NCI-H748 treated with DMSO at 0.1 percent for 48 hours (cell line): Measurements from ENCODE around the gene PDAP1.
A peak's percentile ranks its signal among the peaks of the same experiment; 100 is the strongest.
"Not testable (repeated sequence)": the region's sequence is repeated elsewhere in the genome, so short reads cannot be mapped to it uniquely, and the experiment has no call there.

Experiments
- DNase-seq: peaks from one replicate; lab custom pipeline; 2025; lab: John Stamatoyannopoulos, UW

The PDAP1 gene

GRCh38 chr7:99375070-99375807 lies 33.2 kb downstream of the PDAP1 start:
- DNase-seq = peak; percentile 13

- DNase-seq = peak; percentile 13
These were observed 34.0 kb downstream of the PDAP1 start, which contains the start of gene ARPC1B for GRCh38 chr7:99374111-99375064. ARPC1B (plus strand) TSS chr7:99374730; CDS start chr7:99385715, 10,985 bp downstream.

GRCh38 chr7:99373091-99374066 lies 35.0 kb downstream of the PDAP1 start:
- DNase-seq = no peak

- no peak for DNase-seq
These were observed 35.9 kb downstream of the PDAP1 start for GRCh38 chr7:99372275-99373090.

- no peak for DNase-seq
These were observed 36.9 kb downstream of the PDAP1 start for GRCh38 chr7:99371376-99371920.

GRCh38 chr7:99369767-99370391 lies 38.5 kb downstream of the PDAP1 start:
- no peak for DNase-seq

- DNase-seq = no peak
These were observed 39.5 kb downstream of the PDAP1 start for GRCh38 chr7:99368750-99369389.

- no peak for DNase-seq
These were observed 41.8 kb downstream of the PDAP1 start for GRCh38 chr7:99366646-99367045.

GRCh38 chr7:99365318-99366141 lies 42.9 kb downstream of the PDAP1 start:
- DNase-seq = no peak

- DNase-seq = no peak
These were observed 45.1 kb downstream of the PDAP1 start for GRCh38 chr7:99363286-99363685.

- no peak for DNase-seq
These were observed 45.6 kb downstream of the PDAP1 start for GRCh38 chr7:99362801-99363200.

GRCh38 chr7:99359465-99360154 lies 48.8 kb downstream of the PDAP1 start:
- DNase-seq = no peak

GRCh38 chr7:99358521-99358920 lies 49.9 kb downstream of the PDAP1 start:
- not testable (repeated sequence) for DNase-seq

GRCh38 chr7:99357701-99358490 lies 50.5 kb downstream of the PDAP1 start:
- no peak for DNase-seq

GRCh38 chr7:99355098-99355497 lies 53.3 kb downstream of the PDAP1 start:
- no peak for DNase-seq

- DNase-seq = no peak
These were observed 56.1 kb downstream of the PDAP1 start for GRCh38 chr7:99352247-99352646.

- not testable (repeated sequence) for DNase-seq
These were observed 57.8 kb downstream of the PDAP1 start for GRCh38 chr7:99350641-99351040.
